Peyer's patch (tissue), 4 donors: ENCODE measurements around the gene PPP1R1B.
A peak's percentile ranks its signal among the peaks of the same experiment; 100 is the strongest.

ENCODE experiments used
- POLR2A ChIP-seq, 2 donors: fragments of 450-650 bp; IDR thresholded peaks; one replicate each; pipeline ENCODE4 v1.5.1; 2017; ENCODE audit warnings: antibody characterized with exemption in 2 of 2, mild to moderate bottlenecking in 2 of 2, moderate library complexity in 2 of 2
- TF ChIP-seq, protein P1 (sequence below), 6 experiments: fragments of 450-650 bp in 4 of 6; fragments of 200-600 bp in 2 of 6; sonication (generic) in 1 of 6; IDR thresholded peaks; one replicate each; pipeline ENCODE4 v1.5.1; 2017 to 2019; ENCODE audit warnings: antibody characterized with exemption in 6 of 6, mild to moderate bottlenecking in 3 of 6, moderate library complexity in 1 of 6

- TF ChIP-seq, protein P1, sequence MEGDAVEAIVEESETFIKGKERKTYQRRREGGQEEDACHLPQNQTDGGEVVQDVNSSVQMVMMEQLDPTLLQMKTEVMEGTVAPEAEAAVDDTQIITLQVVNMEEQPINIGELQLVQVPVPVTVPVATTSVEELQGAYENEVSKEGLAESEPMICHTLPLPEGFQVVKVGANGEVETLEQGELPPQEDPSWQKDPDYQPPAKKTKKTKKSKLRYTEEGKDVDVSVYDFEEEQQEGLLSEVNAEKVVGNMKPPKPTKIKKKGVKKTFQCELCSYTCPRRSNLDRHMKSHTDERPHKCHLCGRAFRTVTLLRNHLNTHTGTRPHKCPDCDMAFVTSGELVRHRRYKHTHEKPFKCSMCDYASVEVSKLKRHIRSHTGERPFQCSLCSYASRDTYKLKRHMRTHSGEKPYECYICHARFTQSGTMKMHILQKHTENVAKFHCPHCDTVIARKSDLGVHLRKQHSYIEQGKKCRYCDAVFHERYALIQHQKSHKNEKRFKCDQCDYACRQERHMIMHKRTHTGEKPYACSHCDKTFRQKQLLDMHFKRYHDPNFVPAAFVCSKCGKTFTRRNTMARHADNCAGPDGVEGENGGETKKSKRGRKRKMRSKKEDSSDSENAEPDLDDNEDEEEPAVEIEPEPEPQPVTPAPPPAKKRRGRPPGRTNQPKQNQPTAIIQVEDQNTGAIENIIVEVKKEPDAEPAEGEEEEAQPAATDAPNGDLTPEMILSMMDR (IDR thresholded peaks at IDR 0.05): peak; percentile 68 to 86 (median 80)
- no peak for TF ChIP-seq POLR2A (IDR thresholded peaks at IDR 0.05)
Measured at GRCh38 chr17:39634384-39634871, 7.7 kb downstream of the PPP1R1B start.
